H9 (cell line): ENCODE results near the gene GDI1. TPM values are rescaled to one million over a fixed set of nuclear protein-coding genes. Genes with fewer than 3 reads are reported as not detected.

ENCODE experiments used
- DNase-seq: peaks from one replicate; pipeline ENCODE4 v3.0.0-alpha.2; 2017
- H2AFZ ChIP-seq: one replicate; pipeline ENCODE4 v1.6.1; 2013; ENCODE audit warnings: mild to moderate bottlenecking, low read length, control low read depth, moderate library complexity
- H2AK5ac ChIP-seq: 2 replicates; pipeline ENCODE4 v1.6.1; 2013; ENCODE audit warnings: low read length, control low read depth, mixed read lengths; ENCODE audit not compliant: insufficient read length
- H2BK120ac ChIP-seq: one replicate; pipeline ENCODE4 v1.6.1; 2013; ENCODE audit warnings: low read depth, mild to moderate bottlenecking, low read length, control low read depth, inconsistent platforms; ENCODE audit not compliant: poor library complexity, severe bottlenecking
- H2BK12ac ChIP-seq: 2 replicates; pipeline ENCODE4 v1.6.1; 2013; ENCODE audit warnings: low read length, control low read depth, mixed read lengths, low read depth; ENCODE audit not compliant: insufficient read length
- H2BK15ac ChIP-seq: 2 replicates; pipeline ENCODE4 v1.6.1; 2013; ENCODE audit warnings: low read depth, low read length, control low read depth
- H2BK20ac ChIP-seq: one replicate; pipeline ENCODE4 v1.6.1; 2013; ENCODE audit warnings: low read depth, mild to moderate bottlenecking, low read length, control low read depth, inconsistent platforms; ENCODE audit not compliant: poor library complexity, severe bottlenecking
- H2BK5ac ChIP-seq: 2 replicates; pipeline ENCODE4 v1.6.1; 2013; ENCODE audit warnings: low read length, control low read depth, mixed read lengths; ENCODE audit not compliant: insufficient read length
- H3K14ac ChIP-seq: 2 replicates; pipeline ENCODE4 v1.6.1; 2013; ENCODE audit warnings: low read length, control low read depth; ENCODE audit not compliant: insufficient read depth
- H3K18ac ChIP-seq: 2 replicates; pipeline ENCODE4 v1.6.1; 2013; ENCODE audit warnings: low read depth, mild to moderate bottlenecking, mixed read lengths, low read length, control low read depth; ENCODE audit not compliant: insufficient read length
- H3K23ac ChIP-seq: 2 replicates; pipeline ENCODE4 v1.6.1; 2013; ENCODE audit warnings: low read length, control low read depth, mixed read lengths, low read depth; ENCODE audit not compliant: insufficient read length
- H3K23me2 ChIP-seq: 2 replicates; pipeline ENCODE4 v1.6.1; 2013; ENCODE audit warnings: low read depth, mild to moderate bottlenecking, mixed read lengths, low read length, control low read depth; ENCODE audit not compliant: insufficient read length, poor library complexity, severe bottlenecking
- H3K27ac ChIP-seq: 2 replicates; pipeline ENCODE4 v1.5.1; 2013; ENCODE audit warnings: low read length, control low read depth, mixed read lengths, low read depth; ENCODE audit not compliant: insufficient read length
- H3K27me3 ChIP-seq: 2 replicates; pipeline ENCODE4 v1.6.1; 2013; ENCODE audit warnings: low read length, control low read depth, inconsistent platforms; ENCODE audit not compliant: insufficient read depth
- H3K4ac ChIP-seq: 2 replicates; pipeline ENCODE4 v1.6.1; 2013; ENCODE audit warnings: low read depth, mild to moderate bottlenecking, control low read depth, inconsistent platforms, low read length, moderate library complexity
- H3K4me1 ChIP-seq: 2 replicates; pipeline ENCODE4 v1.6.1; 2013; ENCODE audit warnings: low read length, control low read depth, inconsistent platforms; ENCODE audit not compliant: insufficient read depth
- H3K4me2 ChIP-seq: 2 replicates; pipeline ENCODE4 v1.6.1; 2013; ENCODE audit warnings: low read length, control low read depth, mixed read lengths; ENCODE audit not compliant: insufficient read length, insufficient read depth
- H3K56ac ChIP-seq: 2 replicates; pipeline ENCODE4 v1.6.1; 2013; ENCODE audit warnings: low read depth, mild to moderate bottlenecking, mixed read lengths, low read length, control low read depth; ENCODE audit not compliant: insufficient read length
- H3K79me1 ChIP-seq: 2 replicates; pipeline ENCODE4 v1.6.1; 2013; ENCODE audit warnings: low read depth, mild to moderate bottlenecking, moderate library complexity, low read length, control low read depth, inconsistent platforms; ENCODE audit not compliant: insufficient read depth, poor library complexity, severe bottlenecking
- H3K79me2 ChIP-seq: 2 replicates; pipeline ENCODE4 v1.6.1; 2013; ENCODE audit warnings: low read length, control low read depth, inconsistent platforms; ENCODE audit not compliant: insufficient read depth
- H3K9ac ChIP-seq: 2 replicates; pipeline ENCODE4 v1.6.1; 2013; ENCODE audit warnings: low read length, control low read depth, mixed read lengths; ENCODE audit not compliant: insufficient read length; ENCODE audit errors: extremely low read depth
- H3K9me3 ChIP-seq: one replicate; pipeline ENCODE4 v1.6.1; 2013; ENCODE audit warnings: low read depth, low read length, inconsistent platforms; ENCODE audit not compliant: control insufficient read depth
- H3T11ph ChIP-seq: one replicate; pipeline ENCODE4 v1.6.1; 2013; ENCODE audit warnings: mild to moderate bottlenecking, low read length, control low read depth, inconsistent platforms
- H4K20me1 ChIP-seq: one replicate; pipeline ENCODE4 v1.6.1; 2013; ENCODE audit not compliant: control insufficient read depth, insufficient read length, insufficient read depth
- H4K5ac ChIP-seq: 2 replicates; pipeline ENCODE4 v1.6.1; 2013; ENCODE audit warnings: low read depth, mild to moderate bottlenecking, mixed read lengths, low read length, control low read depth; ENCODE audit not compliant: insufficient read length
- H4K8ac ChIP-seq: replicated peaks from 2 replicates; pipeline ENCODE4 v1.6.1; 2013; ENCODE audit warnings: low read length, control low read depth, mixed read lengths, low read depth; ENCODE audit not compliant: insufficient read length
- H4K91ac ChIP-seq: 2 replicates; pipeline ENCODE4 v1.6.1; 2013; ENCODE audit warnings: low read depth, mild to moderate bottlenecking, moderate library complexity, mixed read lengths, low read length, control low read depth; ENCODE audit not compliant: insufficient read length
- H3K27ac Mint-ChIP-seq, 3 experiments: 2 replicates in 2 of 3; 3 replicates in 1 of 3; pipeline ENCODE4 v1.8.0; 2020 to 2021; ENCODE audit warnings: mixed read lengths in 3 of 3, mild to moderate bottlenecking in 1 of 3, moderate library complexity in 1 of 3
- H3K27me3 Mint-ChIP-seq: 2 replicates; pipeline ENCODE4 v1.8.0; 2021; ENCODE audit warnings: low read depth, mild to moderate bottlenecking, moderate library complexity, mixed read lengths
- H3K36me3 Mint-ChIP-seq, 3 experiments: 2 replicates in 2 of 3; 3 replicates in 1 of 3; pipeline ENCODE4 v1.8.0; 2020 to 2021; ENCODE audit warnings: low read depth in 3 of 3, mixed read lengths in 3 of 3; ENCODE audit not compliant: insufficient read depth in 1 of 3
- H3K4me1 Mint-ChIP-seq, 2 experiments: 2 replicates each; pipeline ENCODE4 v1.8.0; 2020; ENCODE audit warnings: mixed read lengths in 2 of 2
- H3K4me3 Mint-ChIP-seq, 2 experiments: 2 replicates in 1 of 2; 3 replicates in 1 of 2; pipeline ENCODE4 v1.8.0; 2020 to 2021; ENCODE audit warnings: mild to moderate bottlenecking in 2 of 2, mixed read lengths in 2 of 2, moderate library complexity in 1 of 2
- H3K9me3 Mint-ChIP-seq, 2 experiments: 2 replicates in 1 of 2; 3 replicates in 1 of 2; pipeline ENCODE4 v1.8.0; 2020; ENCODE audit warnings: mild to moderate bottlenecking in 2 of 2, mixed read lengths in 2 of 2, moderate library complexity in 1 of 2
- CTCF ChIP-seq: fragments of 200-600 bp; sonication (generic); conservative IDR thresholded peaks from 3 replicates; pipeline ENCODE4 v1.8.0; 2021; ENCODE audit warnings: antibody characterized with exemption, mild to moderate bottlenecking
- WGBS: extraction: QIAGEN DNeasy Blood & Tissue Kit; methylation state at CpG from one replicate; pipeline ENCODE4 v1.1.7; 2013; ENCODE audit warnings: missing lambda C conversion rate, low lambda C conversion rate, mixed read lengths; ENCODE audit not compliant: insufficient read length; ENCODE audit errors: extremely low coverage; 5-methylcytosine and 5-hydroxymethylcytosine counted together
- total RNA-seq: library from RNA; stranded (reverse); gene quantifications from 2 replicates; pipeline ENCODE4 v1.2.1, GENCODE V29; 2021

Gene GDI1
- total RNA-seq, 1 experiment from 2014 or later = 111 TPM

DNA sequence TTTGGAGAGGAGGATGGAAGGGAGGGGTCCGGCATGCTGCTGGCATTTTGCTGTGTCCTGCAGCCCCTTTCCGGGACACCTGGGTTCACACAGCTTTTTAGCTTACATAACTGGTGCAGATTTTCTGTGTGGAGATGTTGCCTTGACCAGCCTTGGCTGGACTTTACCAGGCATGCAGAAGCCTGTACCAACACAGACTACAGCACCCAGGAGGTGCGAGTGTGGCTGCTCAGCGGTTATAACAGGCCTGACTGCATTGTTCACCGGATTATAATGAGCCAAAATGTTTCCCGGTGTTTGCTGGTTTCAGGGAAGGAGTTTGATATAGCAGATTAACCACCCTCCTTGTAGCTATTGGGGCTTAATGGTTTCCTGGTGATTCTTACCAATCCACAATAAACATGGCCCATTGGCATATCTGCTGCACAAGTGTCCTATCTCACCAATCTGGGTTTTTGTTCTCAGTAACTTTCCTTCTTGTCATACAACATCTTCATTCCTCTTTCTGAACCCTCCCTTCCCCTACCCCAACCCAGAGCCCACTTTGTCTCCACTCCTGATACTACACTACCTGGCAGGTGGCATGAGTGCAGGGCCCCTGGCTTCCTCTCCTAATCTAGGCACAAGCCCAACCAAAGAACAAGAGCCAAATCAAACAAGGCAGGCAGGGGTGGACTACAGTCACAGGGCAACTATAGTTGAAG lies 34.9 kb upstream of the GDI1 start:
- H3K4me1 ChIP-seq = no peaks in the 10 kb centered on the region
- H3K4ac ChIP-seq = no peak overlapping the region
- TF ChIP-seq CTCF = no peak
- H4K91ac ChIP-seq = no peak overlapping the region
- H2BK5ac ChIP-seq = no peak overlapping the region
- H3K9ac ChIP-seq = no peak overlapping the region
- H3K79me2 ChIP-seq = peaks cover 3% of the 10 kb centered on the region; the same call in 1 of the 2 replicates
- H4K8ac ChIP-seq = no peak overlapping the region
- WGBS = no CpG with 5 or more reads among the region's 6 CpGs
- H3K27ac ChIP-seq = no peak overlapping the region
- Mint-ChIP-seq H3K9me3 (peaks cover 77 to 82% of the 10 kb centered on the region in 2 experiments), H3K36me3 (peaks cover 30 to 49% (median 38%) of the 10 kb centered on the region in 3 experiments), H3K27me3 (peaks cover 5% of the 10 kb centered on the region), H3K27ac (peak overlapping the region in 1 of 3 experiments; percentile 89; a peak in 2 of 7 replicates), H3K4me3 (no peak overlapping the region), H3K4me1 (peaks cover 0 to 15% of the 10 kb centered on the region in 2 experiments; a peak in 2 of 4 replicates)
- DNase-seq = no peak
- no peak overlapping the region for H3K23ac ChIP-seq
- H3K23me2 ChIP-seq = peaks cover 15% of the 10 kb centered on the region
- H2BK20ac ChIP-seq = no peak overlapping the region
- peaks cover 35% of the 10 kb centered on the region for H3K9me3 ChIP-seq
- H3K56ac ChIP-seq = no peak overlapping the region
- no peak overlapping the region for H3K18ac ChIP-seq
- H3K14ac ChIP-seq = no peak overlapping the region
- H3T11ph ChIP-seq = no peak overlapping the region
- H2BK12ac ChIP-seq = no peak overlapping the region
- no peak overlapping the region for H4K5ac ChIP-seq
- no peaks in the 10 kb centered on the region for H3K27me3 ChIP-seq
- no peaks in the 10 kb centered on the region for H3K79me1 ChIP-seq
- H2AK5ac ChIP-seq = no peak overlapping the region
- no peak overlapping the region for H2AFZ ChIP-seq
- no peak overlapping the region for H2BK120ac ChIP-seq
- no peak overlapping the region for H3K4me2 ChIP-seq
- H2BK15ac ChIP-seq = no peak overlapping the region
- no peaks in the 10 kb centered on the region for H4K20me1 ChIP-seq
